ENCODE results near the gene ZNF600. TPM values are rescaled to one million over a fixed set of nuclear protein-coding genes. Genes with fewer than 3 reads are reported as not detected.
"Not testable (repeated sequence)": the region's sequence is repeated elsewhere in the genome, so short reads cannot be mapped to it uniquely, and the experiment has no call there.

The ZNF600 gene
- total RNA-seq, 1 experiment from 2014 or later = 35.3 TPM

DNA sequence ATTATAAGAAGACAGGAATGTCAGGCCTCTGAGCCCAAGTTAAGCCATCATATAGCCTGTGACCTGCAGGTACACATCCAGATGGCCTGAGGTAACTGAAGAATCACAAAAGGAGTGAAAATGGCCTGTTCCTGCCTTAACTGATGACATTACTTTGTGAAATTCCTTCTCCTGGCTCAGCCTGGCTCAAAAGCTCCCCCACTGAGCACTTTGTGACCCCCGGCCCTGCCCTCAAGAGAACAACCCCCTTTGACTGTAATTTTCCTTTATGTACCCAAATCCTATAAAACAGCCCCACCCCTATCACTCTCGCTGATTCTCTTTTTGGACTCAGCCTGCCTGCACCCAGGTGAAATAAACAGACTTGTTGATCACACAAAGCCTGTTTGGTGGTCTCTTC is 30.1 kb downstream of the ZNF600 start:
- H3K27me3 ChIP-seq (ENCODE audit: low read length); H3K36me3 ChIP-seq (ENCODE audit: insufficient read depth, low read length); H3K4me2 ChIP-seq (ENCODE audit: low read depth, low read length, poor library complexity, severe bottlenecking); H3K9me2 ChIP-seq (replicated peaks; ENCODE audit: insufficient read depth, low read length); H3K27ac ChIP-seq (ENCODE audit: low read length); H3K9ac ChIP-seq (ENCODE audit: low read length); H3K79me2 ChIP-seq (ENCODE audit: low read length); H3K9me3 ChIP-seq (ENCODE audit: low read length); H3K4me3 ChIP-seq (ENCODE audit: low read length); H2AFZ ChIP-seq (ENCODE audit: low read length); H4K20me1 ChIP-seq (ENCODE audit: insufficient read depth, low read depth, low read length); DNase-seq; H3K4me1 ChIP-seq (ENCODE audit: low read length): not testable (repeated sequence)

DNA sequence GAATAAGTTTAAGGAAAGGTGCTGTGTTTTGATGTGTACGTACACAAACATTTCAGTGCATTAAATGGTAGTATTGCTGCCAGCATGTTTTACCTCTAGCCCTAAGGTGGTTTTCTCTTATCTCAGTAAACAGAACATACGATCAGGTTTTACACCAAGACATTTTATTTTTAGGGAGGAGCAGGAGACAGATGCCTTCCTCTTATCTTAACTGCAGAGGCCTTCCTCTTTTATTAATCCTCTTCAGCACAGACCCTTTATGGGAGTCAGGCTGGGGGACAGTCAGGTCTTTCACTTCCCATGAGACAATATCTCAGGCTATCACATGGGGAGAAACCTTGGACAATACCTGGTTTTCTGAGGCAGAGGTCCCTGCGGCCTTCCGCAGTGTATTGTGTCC is 36.8 kb downstream of the ZNF600 start:
- H4K20me1 ChIP-seq (ENCODE audit: insufficient read depth, low read depth, low read length) = no peaks in the 10 kb centered on the region
- DNase-seq = no peak
- no peak overlapping the region for H3K4me3 ChIP-seq (ENCODE audit: low read length)
- H3K4me1 ChIP-seq (ENCODE audit: low read length) = no peaks in the 10 kb centered on the region
- H3K4me2 ChIP-seq (ENCODE audit: low read depth, low read length, poor library complexity, severe bottlenecking) = no peak overlapping the region
- no peaks in the 10 kb centered on the region for H3K9me2 ChIP-seq (replicated peaks; ENCODE audit: insufficient read depth, low read length)
- H3K9me3 ChIP-seq (ENCODE audit: low read length) = no peaks in the 10 kb centered on the region
- no peak overlapping the region for H3K27ac ChIP-seq (ENCODE audit: low read length)
- no peaks in the 10 kb centered on the region for H3K27me3 ChIP-seq (ENCODE audit: low read length)
- no peaks in the 10 kb centered on the region for H3K79me2 ChIP-seq (ENCODE audit: low read length)
- no peak overlapping the region for H3K9ac ChIP-seq (ENCODE audit: low read length)
- no peaks in the 10 kb centered on the region for H3K36me3 ChIP-seq (ENCODE audit: insufficient read depth, low read length)
- no peak overlapping the region for H2AFZ ChIP-seq (ENCODE audit: low read length)

DNA sequence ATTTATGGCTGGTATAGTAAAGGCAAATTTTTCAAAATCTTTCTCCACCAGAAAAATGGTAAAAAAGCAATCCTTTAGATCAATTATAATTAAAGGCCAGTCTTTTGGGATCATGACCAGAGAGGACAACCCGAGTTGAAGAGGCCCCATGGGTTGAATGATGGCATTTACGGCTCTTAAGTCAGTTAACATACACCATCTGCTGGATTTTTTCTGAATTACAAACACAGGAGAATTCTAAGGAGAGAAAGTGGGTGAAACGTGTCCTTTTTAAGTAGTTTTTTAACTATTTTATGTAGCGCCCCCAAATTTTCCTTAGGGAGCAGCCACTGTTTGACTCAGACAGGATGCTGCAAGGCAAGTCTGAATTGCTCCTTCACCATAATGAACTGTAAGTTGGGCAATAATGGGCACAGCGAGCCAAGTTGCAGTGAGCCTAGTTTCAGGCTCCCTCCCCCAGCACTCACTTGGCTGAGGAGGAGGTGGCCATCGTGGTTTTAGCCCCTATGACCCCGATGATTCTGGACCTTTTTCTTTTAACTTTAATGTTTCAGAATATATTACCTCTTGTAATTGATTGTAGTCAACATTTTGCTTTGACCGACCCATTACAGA is 38.1 kb downstream of the ZNF600 start:
- Histone ChIP-seq H3K9me2 (replicated peaks; ENCODE audit: insufficient read depth, low read length) (no peaks in the 10 kb centered on the region), H3K36me3 (ENCODE audit: insufficient read depth, low read length) (no peaks in the 10 kb centered on the region), H2AFZ (ENCODE audit: low read length) (peak overlapping the region; percentile 49; the same call in 1 of the 2 replicates), H3K4me1 (ENCODE audit: low read length) (no peaks in the 10 kb centered on the region), H3K27ac (ENCODE audit: low read length) (no peak overlapping the region), H3K4me3 (ENCODE audit: low read length) (no peak overlapping the region), H3K79me2 (ENCODE audit: low read length) (no peaks in the 10 kb centered on the region), H3K4me2 (ENCODE audit: low read depth, low read length, poor library complexity, severe bottlenecking) (no peak overlapping the region), H3K27me3 (ENCODE audit: low read length) (no peaks in the 10 kb centered on the region), H3K9me3 (ENCODE audit: low read length) (no peaks in the 10 kb centered on the region), H3K9ac (ENCODE audit: low read length) (no peak overlapping the region), H4K20me1 (ENCODE audit: insufficient read depth, low read depth, low read length) (no peaks in the 10 kb centered on the region)
- DNase-seq = peak; percentile 91

DNA sequence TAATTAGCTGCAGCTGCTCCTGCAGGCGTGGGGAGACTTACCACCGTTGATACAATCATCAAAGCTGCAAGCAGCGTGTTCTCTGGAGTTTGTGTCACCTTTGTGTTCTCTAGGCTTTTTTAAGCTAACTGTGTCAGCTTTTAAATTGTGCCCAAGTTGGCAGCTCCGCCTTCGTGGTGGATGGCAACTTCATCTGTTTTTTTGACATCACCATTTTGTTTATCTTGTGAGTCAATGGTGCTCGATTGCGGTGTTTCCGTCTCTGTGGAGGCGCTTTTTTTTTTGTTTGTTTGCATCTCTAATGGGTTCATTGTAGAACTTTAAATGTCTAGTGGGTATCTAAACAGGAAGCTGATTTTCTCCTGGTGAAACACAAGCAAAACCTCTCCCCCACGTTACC is 40.7 kb downstream of the ZNF600 start:
- H3K79me2 ChIP-seq (ENCODE audit: low read length); H4K20me1 ChIP-seq (ENCODE audit: insufficient read depth, low read depth, low read length); H3K9ac ChIP-seq (ENCODE audit: low read length); H3K36me3 ChIP-seq (ENCODE audit: insufficient read depth, low read length); H3K27ac ChIP-seq (ENCODE audit: low read length); H2AFZ ChIP-seq (ENCODE audit: low read length); H3K9me2 ChIP-seq (replicated peaks; ENCODE audit: insufficient read depth, low read length); H3K4me1 ChIP-seq (ENCODE audit: low read length); H3K9me3 ChIP-seq (ENCODE audit: low read length); H3K27me3 ChIP-seq (ENCODE audit: low read length); H3K4me2 ChIP-seq (ENCODE audit: low read depth, low read length, poor library complexity, severe bottlenecking); H3K4me3 ChIP-seq (ENCODE audit: low read length); DNase-seq: not testable (repeated sequence)

DNA sequence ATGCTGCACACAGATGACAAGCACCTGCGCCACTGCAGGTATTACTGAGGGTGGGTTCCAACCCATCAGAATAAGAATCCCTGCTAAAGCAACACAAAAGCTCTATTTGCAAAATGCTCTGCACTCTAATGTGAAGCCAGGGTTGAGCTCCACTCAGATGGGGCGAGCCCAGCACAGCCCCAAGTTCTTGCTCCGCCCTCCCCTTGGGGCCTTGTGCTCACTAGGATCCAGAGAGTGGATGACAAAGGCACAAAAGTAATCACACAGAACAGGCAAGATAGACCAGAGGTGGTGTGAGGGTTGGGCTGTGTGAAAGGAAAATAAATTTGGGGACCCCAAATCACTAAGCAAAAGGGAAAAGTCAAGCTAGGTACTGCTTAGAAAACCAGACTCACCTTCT is 43.5 kb downstream of the ZNF600 start:
- DNase-seq = no peak
- Histone ChIP-seq H3K79me2 (ENCODE audit: low read length) (no peaks in the 10 kb centered on the region), H3K9me2 (replicated peaks; ENCODE audit: insufficient read depth, low read length) (no peaks in the 10 kb centered on the region), H3K9ac (ENCODE audit: low read length) (no peak overlapping the region), H3K27ac (ENCODE audit: low read length) (no peak overlapping the region), H3K9me3 (ENCODE audit: low read length) (no peaks in the 10 kb centered on the region), H3K4me2 (ENCODE audit: low read depth, low read length, poor library complexity, severe bottlenecking) (no peak overlapping the region), H3K27me3 (ENCODE audit: low read length) (no peaks in the 10 kb centered on the region), H3K36me3 (ENCODE audit: insufficient read depth, low read length) (no peaks in the 10 kb centered on the region), H3K4me3 (ENCODE audit: low read length) (no peak overlapping the region), H2AFZ (ENCODE audit: low read length) (no peak overlapping the region), H3K4me1 (ENCODE audit: low read length) (no peaks in the 10 kb centered on the region), H4K20me1 (ENCODE audit: insufficient read depth, low read depth, low read length) (no peaks in the 10 kb centered on the region)

DNA sequence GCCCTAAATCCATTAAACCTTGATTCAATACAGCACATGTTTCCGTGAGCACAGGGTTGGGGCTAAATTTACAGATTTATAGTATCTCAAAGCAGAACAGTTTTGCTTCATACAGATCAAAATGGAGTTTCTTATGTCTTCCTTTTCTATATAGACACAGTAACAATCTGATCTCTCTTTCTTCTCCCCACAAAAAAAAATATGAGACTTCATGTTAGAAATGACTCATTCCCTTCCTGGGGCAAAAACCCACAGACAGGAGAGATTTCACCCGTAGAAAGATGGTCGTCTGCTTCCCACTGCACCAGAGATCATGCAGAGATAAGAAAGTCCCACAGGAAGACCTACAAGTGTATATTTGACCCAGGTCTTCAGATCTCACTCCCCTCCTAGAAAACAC is 44.1 kb downstream of the ZNF600 start:
- Histone ChIP-seq H3K9me2 (replicated peaks; ENCODE audit: insufficient read depth, low read length) (no peaks in the 10 kb centered on the region), H3K4me2 (ENCODE audit: low read depth, low read length, poor library complexity, severe bottlenecking) (no peak overlapping the region), H3K79me2 (ENCODE audit: low read length) (no peaks in the 10 kb centered on the region), H3K4me1 (ENCODE audit: low read length) (no peaks in the 10 kb centered on the region), H2AFZ (ENCODE audit: low read length) (no peak overlapping the region), H3K9me3 (ENCODE audit: low read length) (no peaks in the 10 kb centered on the region), H4K20me1 (ENCODE audit: insufficient read depth, low read depth, low read length) (no peaks in the 10 kb centered on the region), H3K27ac (ENCODE audit: low read length) (no peak overlapping the region), H3K4me3 (ENCODE audit: low read length) (no peak overlapping the region), H3K36me3 (ENCODE audit: insufficient read depth, low read length) (no peaks in the 10 kb centered on the region), H3K9ac (ENCODE audit: low read length) (no peak overlapping the region), H3K27me3 (ENCODE audit: low read length) (no peaks in the 10 kb centered on the region)
- no peak for DNase-seq

DNA sequence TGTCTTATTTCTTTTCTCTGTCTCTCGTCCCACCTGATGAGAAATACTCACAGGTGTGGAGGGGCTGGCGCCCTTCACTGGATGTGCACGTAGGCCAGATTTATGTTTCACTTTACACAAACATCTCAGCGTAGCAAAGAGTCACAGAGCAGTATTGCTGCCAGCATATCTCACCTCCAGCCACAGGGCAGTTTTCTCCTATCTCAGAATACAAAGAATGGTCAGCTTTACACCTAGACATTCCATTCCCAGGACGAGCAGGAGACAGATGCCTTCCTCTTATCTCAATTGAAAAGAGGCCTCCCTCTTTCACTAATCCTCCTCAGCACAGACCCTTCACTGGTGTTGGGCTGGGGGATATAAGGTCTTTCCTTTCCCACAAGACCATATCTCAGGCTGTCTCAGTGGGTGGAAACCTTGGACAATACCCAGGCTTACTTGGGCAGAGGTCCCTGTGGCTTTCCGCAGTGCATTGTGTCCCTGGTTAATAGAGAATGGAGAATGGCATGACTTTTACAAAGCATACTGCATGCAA is 44.6 kb downstream of the ZNF600 start:
- Histone ChIP-seq H3K4me3 (ENCODE audit: low read length) (no peak overlapping the region), H3K4me2 (ENCODE audit: low read depth, low read length, poor library complexity, severe bottlenecking) (no peak overlapping the region), H3K9ac (ENCODE audit: low read length) (no peak overlapping the region), H3K27me3 (ENCODE audit: low read length) (no peaks in the 10 kb centered on the region), H3K36me3 (ENCODE audit: insufficient read depth, low read length) (no peaks in the 10 kb centered on the region), H3K79me2 (ENCODE audit: low read length) (no peaks in the 10 kb centered on the region), H4K20me1 (ENCODE audit: insufficient read depth, low read depth, low read length) (no peaks in the 10 kb centered on the region), H3K9me2 (replicated peaks; ENCODE audit: insufficient read depth, low read length) (no peaks in the 10 kb centered on the region), H3K9me3 (ENCODE audit: low read length) (no peaks in the 10 kb centered on the region), H2AFZ (ENCODE audit: low read length) (no peak overlapping the region), H3K27ac (ENCODE audit: low read length) (no peak overlapping the region), H3K4me1 (ENCODE audit: low read length) (no peaks in the 10 kb centered on the region)
- no peak for DNase-seq

DNA sequence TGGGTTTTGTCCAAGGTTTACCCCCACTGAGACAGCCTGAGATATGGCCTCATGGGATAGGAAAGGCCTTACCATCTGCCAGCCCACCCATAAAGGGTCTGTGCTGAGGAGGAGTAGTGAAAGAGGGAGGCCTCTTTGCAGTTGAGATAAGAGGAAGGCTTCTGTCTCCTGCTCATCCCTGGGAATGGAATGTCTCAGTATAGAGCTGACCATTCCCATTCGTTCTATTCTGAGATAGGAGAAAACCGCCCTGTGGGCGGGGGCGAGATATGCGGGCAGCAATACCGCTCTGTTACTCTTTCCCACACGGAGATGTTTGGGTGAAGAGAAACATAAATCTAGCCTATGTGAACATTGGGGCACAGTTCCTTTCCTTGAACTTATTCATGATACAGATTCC is 45.2 kb downstream of the ZNF600 start:
- H2AFZ ChIP-seq (ENCODE audit: low read length); H3K27me3 ChIP-seq (ENCODE audit: low read length); H3K4me3 ChIP-seq (ENCODE audit: low read length); H3K4me2 ChIP-seq (ENCODE audit: low read depth, low read length, poor library complexity, severe bottlenecking); H3K9ac ChIP-seq (ENCODE audit: low read length); H3K36me3 ChIP-seq (ENCODE audit: insufficient read depth, low read length); H4K20me1 ChIP-seq (ENCODE audit: insufficient read depth, low read depth, low read length); DNase-seq; H3K9me3 ChIP-seq (ENCODE audit: low read length); H3K9me2 ChIP-seq (replicated peaks; ENCODE audit: insufficient read depth, low read length); H3K27ac ChIP-seq (ENCODE audit: low read length); H3K4me1 ChIP-seq (ENCODE audit: low read length); H3K79me2 ChIP-seq (ENCODE audit: low read length): not testable (repeated sequence)

DNA sequence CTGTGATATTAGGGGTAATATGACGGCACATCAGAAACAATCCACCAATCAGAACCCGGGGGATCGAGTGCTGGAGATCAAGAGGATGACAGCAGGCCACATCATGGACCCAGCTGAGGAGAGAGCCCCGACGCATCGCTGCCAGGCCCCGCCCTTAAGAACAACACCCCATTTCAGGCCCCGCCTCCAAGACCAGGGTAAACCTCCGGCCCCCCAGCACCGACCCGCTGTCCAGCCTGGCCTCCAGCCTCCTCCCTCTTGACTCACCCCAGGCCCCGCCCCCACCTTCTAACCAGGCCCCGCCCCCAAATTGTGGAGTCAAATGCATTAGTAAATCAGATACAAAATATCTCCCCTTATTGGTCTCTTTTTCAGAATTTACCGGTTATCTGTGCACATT is 47.0 kb downstream of the ZNF600 start:
- Histone ChIP-seq H3K27me3 (ENCODE audit: low read length) (no peaks in the 10 kb centered on the region), H3K9me2 (replicated peaks; ENCODE audit: insufficient read depth, low read length) (no peaks in the 10 kb centered on the region), H4K20me1 (ENCODE audit: insufficient read depth, low read depth, low read length) (no peaks in the 10 kb centered on the region), H3K4me1 (ENCODE audit: low read length) (peaks cover 8% of the 10 kb centered on the region), H2AFZ (ENCODE audit: low read length) (no peak overlapping the region), H3K36me3 (ENCODE audit: insufficient read depth, low read length) (no peaks in the 10 kb centered on the region), H3K4me2 (ENCODE audit: low read depth, low read length, poor library complexity, severe bottlenecking) (no peak overlapping the region), H3K79me2 (ENCODE audit: low read length) (peaks cover 3% of the 10 kb centered on the region), H3K4me3 (ENCODE audit: low read length) (no peak overlapping the region), H3K9me3 (ENCODE audit: low read length) (no peaks in the 10 kb centered on the region), H3K9ac (ENCODE audit: low read length) (no peak overlapping the region), H3K27ac (ENCODE audit: low read length) (no peak overlapping the region)
- DNase-seq = no peak

Measured in Karpas-422 (cell line).